ENCODE measurements around the gene AK8. TPM values are rescaled to one million over a fixed set of nuclear protein-coding genes. Genes with fewer than 3 reads are reported as not detected.

AK8 gene
- total RNA-seq, 1 experiment from 2014 or later = 2.5 TPM

- H3K4me1 ChIP-seq (ENCODE audit: control insufficient read depth in 1 of 2, insufficient read depth in 2 of 2, low read length in 2 of 2) = peaks cover 13% of the 10 kb centered on the region in 2 experiments
- no peaks in the 10 kb centered on the region for H3K79me2 ChIP-seq (ENCODE audit: insufficient read depth, low read length)
- no peaks in the 10 kb centered on the region for H4K20me1 ChIP-seq (ENCODE audit: insufficient read depth)
- POLR2A ChIA-PET = no interaction called here
- no peak overlapping the region for H3K9ac ChIP-seq (ENCODE audit: low read length)
- H3K27ac ChIP-seq (ENCODE audit: low read depth, low read length) = no peak overlapping the region
- H3K4me3 ChIP-seq (replicated peaks in 1 of 2; ENCODE audit: low read depth in 1 of 2, low read length in 2 of 2) = no peak overlapping the region
- no peak for TF ChIP-seq ELF1 (IDR thresholded peaks at IDR 0.05; ENCODE audit: borderline replicate concordance, low read depth)
- no peak for TF ChIP-seq EZH2 (IDR thresholded peaks at IDR 0.05)
- TF ChIP-seq MAX (IDR thresholded peaks at IDR 0.05) = no peak
- TF ChIP-seq POLR2AphosphoS5 (IDR thresholded peaks at IDR 0.05; ENCODE audit: low read depth, low read length) = no peak
- no peak for TF ChIP-seq EZH2phosphoT487 (IDR thresholded peaks at IDR 0.05; ENCODE audit: borderline replicate concordance)
- TF ChIP-seq TCF7L2 (IDR thresholded peaks at IDR 0.05; ENCODE audit: borderline replicate concordance, extremely low read depth, insufficient read depth, insufficient read length) = no peak
- TF ChIP-seq FOSL1 (IDR thresholded peaks at IDR 0.05; ENCODE audit: low read depth) = no peak
- no peak for TF ChIP-seq RAD21 (IDR thresholded peaks at IDR 0.05; ENCODE audit: low read depth)
- TF ChIP-seq EGR1 (IDR thresholded peaks at IDR 0.05; ENCODE audit: low read depth) = no peak
- no peak for TF ChIP-seq YY1 (IDR thresholded peaks at IDR 0.05; ENCODE audit: extremely low read depth, insufficient replicate concordance, low read depth, low read length)
- ATAC-seq (no peak), DNase-seq (ENCODE audit: low read depth, low spot score) (no peak)
- no peak overlapping the region for H2AFZ ChIP-seq (ENCODE audit: low read depth, low read length, poor library complexity, severe bottlenecking)
- peaks cover 12% of the 10 kb centered on the region; the same call in 1 of the 2 replicates for H3K27me3 ChIP-seq (ENCODE audit: insufficient read depth, low read length)
- H3K9me2 ChIP-seq (ENCODE audit: insufficient read depth) = no peaks in the 10 kb centered on the region
- RAD21 ChIA-PET (ENCODE audit: low non-redundant PET in 1 of 2, low total read pairs in 2 of 2, uncharacterized antibody in 2 of 2, unreplicated experiment in 2 of 2) = no interaction called here
- no peak overlapping the region for H3K4me2 ChIP-seq (ENCODE audit: low read length)
- intact Hi-C loops (cut with micrococcal nuclease) = no loop called here
- no TSS peak for BruUV-seq (replicated peaks)
- H3K9me3 ChIP-seq (ENCODE audit: control insufficient read depth in 1 of 2, insufficient read depth in 1 of 2, low read depth in 1 of 2, low read length in 2 of 2) = no peaks in the 10 kb centered on the region
- no peaks in the 10 kb centered on the region for H3K36me3 ChIP-seq (ENCODE audit: control insufficient read depth in 1 of 2, insufficient read depth in 2 of 2, low read length in 2 of 2)
- CTCF ChIA-PET = no interaction called here
Observed at GRCh38 chr9:132853482-132853881, 24.6 kb downstream of the AK8 start.

- intact Hi-C loops (cut with micrococcal nuclease) = no loop called here
Observed at GRCh38 chr9:132849185-132849706, 28.8 kb downstream of the AK8 start.

More at GRCh38 chr9:132849185-132849706, 28.8 kb downstream of the AK8 start:
- RAD21 ChIA-PET (ENCODE audit: low non-redundant PET in 1 of 2, low total read pairs in 2 of 2, uncharacterized antibody in 2 of 2, unreplicated experiment in 2 of 2) = no interaction called here
- ATAC-seq (no peak), DNase-seq (ENCODE audit: low read depth, low spot score) (no peak)
- H3K36me3 ChIP-seq (ENCODE audit: control insufficient read depth in 1 of 2, insufficient read depth in 2 of 2, low read length in 2 of 2) = no peaks in the 10 kb centered on the region
- H3K9me2 ChIP-seq (ENCODE audit: insufficient read depth) = no peaks in the 10 kb centered on the region
- POLR2A ChIA-PET = no interaction called here
- no peaks in the 10 kb centered on the region for H3K27me3 ChIP-seq (ENCODE audit: insufficient read depth, low read length)
- no peak overlapping the region for H3K4me3 ChIP-seq (replicated peaks in 1 of 2; ENCODE audit: low read depth in 1 of 2, low read length in 2 of 2)
- H4K20me1 ChIP-seq (ENCODE audit: insufficient read depth) = no peaks in the 10 kb centered on the region
- CTCF ChIA-PET = no interaction called here
- H3K27ac ChIP-seq (ENCODE audit: low read depth, low read length) = no peak overlapping the region
- H3K4me2 ChIP-seq (ENCODE audit: low read length) = no peak overlapping the region
- BruUV-seq (replicated peaks) = no TSS peak
- no peaks in the 10 kb centered on the region for H3K9me3 ChIP-seq (ENCODE audit: control insufficient read depth in 1 of 2, insufficient read depth in 1 of 2, low read depth in 1 of 2, low read length in 2 of 2)
- no peak overlapping the region for H3K9ac ChIP-seq (ENCODE audit: low read length)
- no peak for TF ChIP-seq CEBPB (IDR thresholded peaks at IDR 0.05; ENCODE audit: low read depth)
- no peak for TF ChIP-seq REST (IDR thresholded peaks at IDR 0.05; ENCODE audit: low read depth)
- no peak for TF ChIP-seq CBX3 (IDR thresholded peaks at IDR 0.05; ENCODE audit: low read depth)
- TF ChIP-seq SIN3A (IDR thresholded peaks at IDR 0.05; ENCODE audit: low read depth) = no peak
- TF ChIP-seq, protein P1, sequence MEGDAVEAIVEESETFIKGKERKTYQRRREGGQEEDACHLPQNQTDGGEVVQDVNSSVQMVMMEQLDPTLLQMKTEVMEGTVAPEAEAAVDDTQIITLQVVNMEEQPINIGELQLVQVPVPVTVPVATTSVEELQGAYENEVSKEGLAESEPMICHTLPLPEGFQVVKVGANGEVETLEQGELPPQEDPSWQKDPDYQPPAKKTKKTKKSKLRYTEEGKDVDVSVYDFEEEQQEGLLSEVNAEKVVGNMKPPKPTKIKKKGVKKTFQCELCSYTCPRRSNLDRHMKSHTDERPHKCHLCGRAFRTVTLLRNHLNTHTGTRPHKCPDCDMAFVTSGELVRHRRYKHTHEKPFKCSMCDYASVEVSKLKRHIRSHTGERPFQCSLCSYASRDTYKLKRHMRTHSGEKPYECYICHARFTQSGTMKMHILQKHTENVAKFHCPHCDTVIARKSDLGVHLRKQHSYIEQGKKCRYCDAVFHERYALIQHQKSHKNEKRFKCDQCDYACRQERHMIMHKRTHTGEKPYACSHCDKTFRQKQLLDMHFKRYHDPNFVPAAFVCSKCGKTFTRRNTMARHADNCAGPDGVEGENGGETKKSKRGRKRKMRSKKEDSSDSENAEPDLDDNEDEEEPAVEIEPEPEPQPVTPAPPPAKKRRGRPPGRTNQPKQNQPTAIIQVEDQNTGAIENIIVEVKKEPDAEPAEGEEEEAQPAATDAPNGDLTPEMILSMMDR (IDR thresholded peaks at IDR 0.05 in 2 of 3, conservative IDR thresholded peaks at IDR 0.05 in 1 of 3; ENCODE audit: borderline replicate concordance in 1 of 3, insufficient read depth in 1 of 3, low read depth in 2 of 3, low read length in 2 of 3) = no peak
- H3K4me1 ChIP-seq (ENCODE audit: control insufficient read depth in 1 of 2, insufficient read depth in 2 of 2, low read length in 2 of 2) = no peaks in the 10 kb centered on the region
- no peak overlapping the region for H2AFZ ChIP-seq (ENCODE audit: low read depth, low read length, poor library complexity, severe bottlenecking)
- H3K79me2 ChIP-seq (ENCODE audit: insufficient read depth, low read length) = no peaks in the 10 kb centered on the region
